ENCODE data around the gene TTC16.
"Not testable (repeated sequence)": the region's sequence is repeated elsewhere in the genome, so short reads cannot be mapped to it uniquely, and the experiment has no call there.

The TTC16 gene

DNA sequence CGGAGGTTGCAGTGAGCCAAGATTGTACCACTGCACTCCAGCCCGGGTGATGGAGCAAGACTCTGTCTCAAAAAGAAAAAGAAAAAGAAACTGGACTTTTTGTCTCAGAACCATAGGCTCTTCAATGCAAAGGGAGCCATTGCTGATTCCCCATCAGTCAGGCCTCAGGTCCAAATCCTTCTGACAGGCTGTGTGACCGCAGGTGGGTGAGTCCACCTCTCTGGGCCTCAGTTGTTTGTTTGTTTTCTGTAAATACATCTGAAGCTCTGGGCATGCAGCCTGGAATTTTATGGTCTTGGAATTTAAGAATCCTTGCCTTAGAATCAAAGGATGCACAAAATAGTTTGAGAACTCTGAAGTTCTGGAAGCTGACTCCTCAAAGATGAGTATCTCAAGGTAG is 40.4 kb downstream of the TTC16 start:
- DNase-seq = no peak
- in situ Hi-C loops (cut with MboI; ENCODE audit: low pct_unique_long_range_greater_than_20kb, low sequenced_read_pairs) = no loop called here

DNA sequence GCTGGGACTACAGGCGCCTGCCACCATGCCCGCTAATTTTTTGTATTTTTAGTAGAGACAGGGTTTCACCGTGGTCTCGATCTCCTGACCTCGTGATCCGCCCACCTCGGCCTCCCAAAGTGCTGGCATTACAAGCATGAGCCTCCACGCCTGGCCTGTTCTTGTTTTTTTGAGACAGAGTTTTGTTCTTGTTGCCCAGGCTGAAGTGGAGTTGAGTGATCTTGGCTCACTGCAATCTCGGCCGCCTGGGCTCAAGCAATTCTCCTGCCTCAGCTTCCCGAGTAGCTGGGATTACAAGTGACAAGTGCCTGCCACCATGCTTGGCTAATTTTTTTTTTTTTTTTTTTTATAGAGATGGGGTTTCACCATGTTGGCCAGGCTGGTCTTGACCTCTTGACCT is 40.9 kb downstream of the TTC16 start:
- in situ Hi-C loops (cut with MboI; ENCODE audit: low pct_unique_long_range_greater_than_20kb, low sequenced_read_pairs); DNase-seq: not testable (repeated sequence)

DNA sequence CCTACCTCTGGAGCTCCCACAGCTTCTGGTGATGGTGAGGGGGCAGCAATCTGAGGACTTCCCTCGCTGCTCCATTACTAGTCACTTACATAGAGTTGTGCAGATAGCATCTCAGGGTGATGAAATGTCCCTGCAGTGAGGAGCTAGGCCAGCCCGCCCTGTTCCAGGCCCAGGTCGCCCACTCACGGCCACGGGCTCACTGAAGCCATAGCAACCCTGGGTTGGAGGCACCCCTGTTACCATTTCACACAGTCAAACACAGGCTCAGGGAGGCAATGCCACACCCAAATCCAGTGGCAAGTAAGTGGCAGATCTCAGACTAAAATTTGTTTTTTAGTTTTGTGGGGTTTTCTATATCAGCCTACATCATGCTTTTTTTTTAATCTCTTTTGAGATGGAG is 43.0 kb downstream of the TTC16 start:
- no peak for DNase-seq
- in situ Hi-C loops (cut with MboI; ENCODE audit: low pct_unique_long_range_greater_than_20kb, low sequenced_read_pairs) = no loop called here

DNA sequence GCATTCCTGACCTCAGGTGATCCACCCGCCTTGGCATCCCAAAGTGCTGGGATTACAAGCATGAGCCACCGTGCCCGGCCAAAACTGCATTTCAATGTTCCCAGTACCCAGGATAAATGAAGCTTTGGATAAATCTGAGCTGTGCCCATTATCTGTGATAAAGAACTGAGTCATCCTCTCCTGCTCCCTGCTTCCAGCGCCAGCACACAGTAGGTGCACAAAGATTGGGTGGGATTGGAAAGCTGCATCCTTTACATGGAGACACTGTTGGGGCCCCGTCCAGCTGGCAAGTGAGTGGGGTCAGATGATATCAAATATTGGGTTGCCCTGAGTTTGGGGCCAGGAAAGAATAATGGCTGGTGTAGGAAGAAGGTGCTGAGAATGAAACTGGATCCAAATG is 45.2 kb downstream of the TTC16 start:
- DNase-seq = no peak
- in situ Hi-C loops (cut with MboI; ENCODE audit: low pct_unique_long_range_greater_than_20kb, low sequenced_read_pairs) = no loop called here

DNA sequence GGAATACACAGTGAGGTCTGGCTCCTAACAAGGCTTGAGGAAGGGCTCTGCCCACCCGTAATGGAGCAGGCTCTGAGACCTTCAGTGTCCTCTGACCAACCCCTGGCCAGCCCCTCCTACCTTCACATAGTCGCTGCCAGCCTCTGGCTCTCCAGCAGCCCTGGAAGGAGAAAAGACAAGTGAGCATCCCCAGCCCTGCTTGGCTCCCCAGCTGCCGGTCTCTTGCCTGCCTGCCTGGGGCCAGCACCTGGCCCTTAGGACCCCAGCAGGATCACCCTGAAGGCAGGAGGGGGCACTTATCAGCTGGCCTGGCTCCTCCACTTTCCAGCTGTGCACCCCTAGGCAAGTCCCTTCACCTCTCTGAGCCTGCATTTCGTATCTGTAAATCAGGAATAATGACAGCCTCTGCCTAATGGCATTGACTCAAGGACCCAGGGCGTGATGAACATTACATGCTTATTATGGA is 45.6 kb downstream of the TTC16 start:
- in situ Hi-C loops (cut with MboI; ENCODE audit: low pct_unique_long_range_greater_than_20kb, low sequenced_read_pairs) = no loop called here
- DNase-seq = no peak

DNA sequence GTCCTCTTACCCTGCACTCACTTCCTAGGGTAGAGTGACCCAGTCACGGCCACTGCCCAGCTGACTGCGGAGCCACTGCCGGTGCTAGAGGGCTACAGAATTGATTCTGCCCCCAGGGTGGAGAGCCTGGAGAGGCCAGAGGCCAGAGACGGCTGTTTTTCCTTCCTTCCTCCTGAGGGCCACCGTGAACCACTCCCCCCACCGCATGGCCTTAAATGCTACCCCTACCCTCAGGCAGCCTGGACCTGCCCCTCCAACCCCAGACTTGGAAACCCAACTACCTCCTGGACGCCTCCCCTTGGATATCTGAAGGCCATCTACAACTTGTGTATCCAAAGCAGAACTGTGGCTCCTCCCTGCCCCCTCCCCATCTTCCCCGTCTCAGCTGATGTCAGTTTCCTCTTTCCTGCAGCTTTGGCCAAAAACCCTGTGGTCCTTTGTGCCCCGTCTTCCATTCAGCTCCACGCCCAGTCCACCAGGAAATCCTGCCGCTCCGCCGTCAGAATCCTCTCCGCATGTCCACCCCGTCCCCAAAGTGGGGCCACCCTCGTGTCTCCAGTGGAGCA is 46.3 kb downstream of the TTC16 start:
- in situ Hi-C loops (cut with MboI; ENCODE audit: low pct_unique_long_range_greater_than_20kb, low sequenced_read_pairs) = no loop called here
- peak; percentile 60 for DNase-seq

DNA sequence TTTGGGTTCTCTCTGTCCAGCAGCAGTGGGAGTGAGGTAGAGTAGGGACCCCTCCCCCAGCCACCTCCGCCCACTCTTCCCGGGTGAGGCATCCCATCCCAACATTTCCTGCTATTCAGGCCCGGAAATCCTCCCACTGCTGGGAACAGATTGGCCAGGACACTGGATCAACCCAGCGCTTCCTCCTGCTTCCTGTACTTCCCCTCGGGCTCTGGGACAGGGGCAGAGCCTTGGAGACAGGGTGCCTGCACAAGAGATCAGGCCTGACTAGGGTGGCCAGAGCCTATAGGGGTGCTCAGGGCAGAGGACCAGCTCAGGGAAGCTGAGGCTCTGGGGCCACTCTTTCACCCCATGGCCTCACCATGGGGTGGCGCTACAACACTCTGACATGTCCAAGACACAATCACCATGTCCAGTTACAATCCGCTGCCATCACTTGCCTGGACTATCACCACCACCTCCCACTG is 48.1 kb downstream of the TTC16 start:
- peak; percentile 62 for DNase-seq
- in situ Hi-C loops (cut with MboI; ENCODE audit: low pct_unique_long_range_greater_than_20kb, low sequenced_read_pairs) = no loop called here

DNA sequence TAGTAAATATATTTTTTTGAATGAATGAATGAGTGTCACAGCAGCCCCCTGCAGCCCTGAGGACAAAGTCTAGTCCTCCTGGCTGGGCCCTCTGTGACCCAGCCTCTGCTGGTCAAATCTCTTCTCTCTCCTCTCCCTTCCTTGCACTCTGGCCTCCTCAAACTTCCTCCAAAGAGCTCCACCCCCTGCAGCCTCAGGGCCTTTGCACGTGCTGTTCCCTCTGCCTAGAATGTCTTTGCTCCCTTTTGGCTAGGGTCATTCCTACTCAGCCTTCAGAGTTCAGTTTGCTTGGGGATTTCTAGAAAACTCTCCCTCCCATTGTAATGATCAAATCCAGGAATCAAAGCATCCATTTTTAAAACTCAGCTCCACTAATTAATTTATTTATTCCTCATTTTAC is 49.5 kb downstream of the TTC16 start:
- DNase-seq = no peak
- in situ Hi-C loops (cut with MboI; ENCODE audit: low pct_unique_long_range_greater_than_20kb, low sequenced_read_pairs) = no loop called here

DNA sequence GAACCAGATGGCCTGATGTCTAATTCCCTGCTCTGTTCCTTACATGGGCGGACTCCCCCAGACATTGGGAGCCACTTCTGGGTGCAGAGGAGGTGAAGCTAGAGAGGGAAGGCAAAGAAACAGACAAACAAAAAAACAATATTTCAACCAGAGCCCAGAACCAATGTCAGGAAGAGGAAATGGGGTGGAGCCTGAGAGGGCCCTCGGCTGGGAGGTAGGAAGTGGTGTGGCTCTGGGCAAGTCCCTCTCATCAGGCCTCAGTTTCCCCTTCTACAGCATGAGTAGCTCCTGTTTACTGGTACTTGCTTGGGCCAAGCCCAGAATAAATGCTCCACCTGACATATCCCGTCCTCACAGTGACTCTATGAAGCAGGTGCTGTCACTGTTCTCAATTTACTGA is 51.5 kb downstream of the TTC16 start:
- in situ Hi-C loops (cut with MboI; ENCODE audit: low pct_unique_long_range_greater_than_20kb, low sequenced_read_pairs) = no loop called here
- DNase-seq = no peak

DNA sequence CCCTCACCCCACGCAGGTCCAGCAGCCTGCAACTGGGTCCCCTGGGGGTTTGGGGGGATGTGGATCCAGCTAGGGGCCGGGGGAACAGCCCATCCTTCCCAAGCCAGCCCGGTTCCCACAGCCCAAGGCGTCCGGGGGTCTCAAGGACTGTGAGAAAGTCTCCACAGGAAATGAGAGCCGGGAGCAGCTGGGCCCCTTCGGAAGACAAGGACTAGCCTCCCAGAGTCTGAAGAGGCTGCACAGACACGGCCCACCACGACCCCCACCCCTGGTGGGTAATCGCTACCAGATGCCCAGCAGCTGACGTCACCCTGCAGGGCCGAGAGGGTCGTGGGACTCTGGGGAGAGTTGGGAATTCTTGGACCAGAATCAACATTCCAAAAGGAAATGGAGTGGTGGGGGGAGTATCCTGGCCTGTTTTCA is 52.0 kb downstream of the TTC16 start:
- in situ Hi-C loops (cut with MboI; ENCODE audit: low pct_unique_long_range_greater_than_20kb, low sequenced_read_pairs) = no loop called here
- DNase-seq = no peak

DNA sequence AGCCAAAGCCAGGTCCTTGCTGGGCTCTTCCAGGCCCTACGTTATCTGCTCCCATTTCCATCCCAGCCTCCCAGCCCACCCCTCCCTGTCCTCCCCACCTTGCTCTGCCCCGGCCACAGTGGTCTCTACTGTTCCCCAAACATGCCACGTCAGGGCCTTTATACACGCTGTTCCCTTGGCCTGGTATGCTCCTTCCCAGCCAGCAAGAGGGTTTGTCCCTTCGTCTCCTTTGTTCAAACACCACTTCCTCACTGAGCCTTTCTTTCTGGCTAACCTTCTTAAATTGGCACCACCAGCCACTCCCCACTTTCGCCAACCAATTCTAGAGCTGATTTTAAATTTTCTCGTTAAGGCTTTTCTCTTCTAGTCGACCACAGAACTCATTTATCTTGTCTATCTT is 52.8 kb downstream of the TTC16 start:
- in situ Hi-C loops (cut with MboI; ENCODE audit: low pct_unique_long_range_greater_than_20kb, low sequenced_read_pairs) = no loop called here
- no peak for DNase-seq

DNA sequence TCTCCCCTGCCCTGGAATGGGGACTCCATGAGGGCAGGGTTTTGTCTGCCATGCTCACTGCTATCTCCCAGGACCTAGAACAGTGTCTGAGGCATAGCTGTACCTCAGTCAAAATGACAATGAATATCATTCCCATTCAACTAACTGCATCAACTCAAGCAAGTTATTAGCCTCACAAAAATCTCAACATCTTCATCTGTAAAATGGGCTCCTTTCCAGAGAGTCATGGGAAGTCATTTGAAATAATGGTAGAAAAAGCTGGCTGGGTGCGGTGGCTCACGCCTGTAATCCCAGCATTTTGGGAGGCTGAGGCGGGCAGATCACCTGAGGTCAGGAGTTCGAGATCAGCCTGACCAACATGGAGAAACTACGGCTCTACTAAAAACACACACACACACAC is 53.2 kb downstream of the TTC16 start:
- DNase-seq = no peak
- in situ Hi-C loops (cut with MboI; ENCODE audit: low pct_unique_long_range_greater_than_20kb, low sequenced_read_pairs) = no loop called here

DNA sequence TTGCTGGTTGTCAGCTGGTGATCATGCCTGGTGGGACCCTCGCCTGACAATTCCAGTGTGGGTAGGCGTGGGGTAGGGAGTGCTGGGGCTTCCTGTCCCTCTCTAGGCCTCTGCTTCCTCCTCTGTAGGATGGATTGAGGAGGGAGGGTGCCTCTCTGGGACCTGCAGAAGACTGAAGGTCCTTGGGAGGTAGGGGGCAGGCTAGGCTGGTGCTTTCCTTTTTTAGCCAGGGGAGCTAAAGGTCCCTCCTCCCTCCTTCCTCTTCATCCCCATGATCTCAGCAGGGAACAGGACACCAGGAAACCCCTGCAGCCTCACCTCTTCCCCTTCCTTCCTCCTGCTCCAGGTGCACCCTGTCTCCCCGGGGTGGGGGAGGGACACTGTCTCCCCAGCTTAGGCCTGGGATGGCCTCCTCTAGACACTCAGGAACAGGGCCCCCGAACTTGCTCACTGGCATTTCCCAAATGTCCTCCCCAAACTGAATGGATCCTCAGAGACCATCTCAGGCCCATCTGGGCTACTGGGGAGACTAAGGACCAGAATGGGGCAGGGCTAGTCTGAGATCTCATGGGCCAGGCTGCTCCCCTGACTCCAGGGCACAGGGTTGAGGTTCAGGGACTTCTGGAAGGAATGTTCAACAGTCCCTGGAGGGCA is 54.2 kb downstream of the TTC16 start:
- DNase-seq = peak; percentile 80
- in situ Hi-C loops (cut with MboI; ENCODE audit: low pct_unique_long_range_greater_than_20kb, low sequenced_read_pairs) = no loop called here

DNA sequence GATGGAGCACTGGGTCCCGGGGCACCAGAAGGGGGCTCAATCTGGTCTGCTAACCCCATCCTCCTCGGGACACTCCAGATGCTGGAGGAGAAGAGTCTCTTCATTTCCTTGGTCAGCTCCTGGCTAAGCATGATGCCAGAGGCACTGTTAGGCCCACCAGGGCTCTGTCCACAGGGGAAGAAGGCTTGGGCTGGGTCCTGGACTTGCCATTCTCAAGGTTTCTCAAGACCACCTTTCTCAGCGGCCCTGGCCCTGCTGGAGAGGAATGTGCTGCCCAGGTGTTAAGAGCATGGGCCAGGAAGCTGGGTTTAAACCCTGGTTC is 54.7 kb downstream of the TTC16 start:
- no peak for DNase-seq
- in situ Hi-C loops (cut with MboI; ENCODE audit: low pct_unique_long_range_greater_than_20kb, low sequenced_read_pairs) = no loop called here

DNA sequence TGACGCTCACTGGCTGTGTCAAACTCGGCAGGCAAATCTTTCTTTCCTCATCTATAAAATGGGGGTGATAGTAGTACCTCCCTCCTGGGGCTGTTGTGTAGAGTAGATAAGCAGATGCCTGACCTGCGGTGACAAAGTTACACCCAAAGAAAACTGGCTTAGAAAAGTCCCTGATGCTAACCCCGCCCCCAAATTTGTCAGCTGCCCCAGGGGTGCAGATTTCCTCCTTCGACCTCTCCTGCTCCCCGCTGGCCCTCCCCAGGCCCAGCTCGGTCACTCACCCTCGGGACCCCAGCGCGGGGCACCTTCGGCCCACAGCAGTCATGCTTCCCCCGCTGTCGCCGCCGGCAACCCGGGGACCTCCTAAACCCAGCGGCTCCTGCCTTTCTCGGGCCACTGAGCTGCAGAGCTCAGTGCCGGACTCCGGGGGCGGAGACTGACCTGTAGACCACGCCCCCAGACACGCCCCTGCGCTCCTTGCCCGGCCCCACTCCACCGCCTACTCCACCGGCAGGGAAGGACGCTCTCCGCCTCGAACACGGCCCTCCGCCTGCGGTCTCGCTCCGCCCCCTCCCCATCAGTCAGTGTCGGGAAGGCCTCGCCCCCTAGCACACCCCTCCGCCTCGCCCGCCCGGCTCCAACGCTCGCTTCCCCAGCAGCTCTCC is 55.2 kb downstream of the TTC16 start:
- peak; percentile 98 for DNase-seq
- in situ Hi-C loops (cut with MboI; ENCODE audit: low pct_unique_long_range_greater_than_20kb, low sequenced_read_pairs) = no loop called here

DNA sequence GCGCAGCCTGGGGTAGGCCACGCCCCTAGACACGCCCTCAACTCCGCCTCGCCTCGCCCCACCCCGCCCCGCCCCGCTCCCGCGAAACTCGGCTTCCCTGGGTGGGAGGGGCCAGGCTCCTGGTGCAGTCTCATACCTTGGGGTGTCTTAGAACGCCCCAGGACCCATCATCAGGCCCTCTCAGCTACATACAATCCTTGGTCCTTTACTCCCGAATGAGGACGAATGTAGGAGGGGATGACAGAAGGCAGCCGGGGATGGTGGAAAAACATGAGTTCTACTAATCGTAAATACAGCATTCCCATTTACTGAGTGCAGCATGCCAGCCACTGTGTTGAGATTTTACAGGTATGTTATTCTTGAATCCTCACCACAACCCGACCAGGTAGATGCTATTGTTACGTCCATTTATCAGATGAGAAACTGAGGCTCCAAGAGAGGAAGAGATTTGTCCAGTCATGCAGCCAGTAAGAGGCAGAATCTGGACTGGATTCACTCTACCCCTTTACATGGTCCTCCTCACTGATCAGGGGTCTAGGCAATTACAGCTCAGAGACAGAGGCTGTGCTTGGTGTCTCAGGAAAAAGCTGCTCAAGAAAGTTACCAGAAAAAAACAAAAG is 55.8 kb downstream of the TTC16 start:
- in situ Hi-C loops (cut with MboI; ENCODE audit: low pct_unique_long_range_greater_than_20kb, low sequenced_read_pairs) = no loop called here
- no peak for DNase-seq

DNA sequence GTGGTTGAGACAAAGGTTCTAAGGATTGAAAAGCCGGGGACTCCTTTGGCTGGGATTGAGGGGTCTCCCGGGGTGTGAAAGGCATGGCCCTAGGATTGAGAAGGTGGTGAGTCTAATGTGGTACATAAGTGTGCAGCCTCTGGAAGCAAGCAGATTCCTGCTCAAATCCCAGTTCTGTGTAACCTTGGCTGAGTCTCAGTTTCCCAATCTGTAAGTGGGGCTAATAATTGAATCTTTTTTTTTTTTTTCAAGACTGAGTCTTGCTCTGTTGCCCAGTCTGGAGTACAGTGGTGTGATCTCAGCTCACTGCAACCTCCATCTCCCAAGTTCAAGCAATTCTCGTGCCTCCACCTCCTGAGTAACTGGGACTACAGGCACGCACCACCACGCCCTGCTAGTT is 56.7 kb downstream of the TTC16 start:
- DNase-seq = no peak
- in situ Hi-C loops (cut with MboI; ENCODE audit: low pct_unique_long_range_greater_than_20kb, low sequenced_read_pairs) = no loop called here

DNA sequence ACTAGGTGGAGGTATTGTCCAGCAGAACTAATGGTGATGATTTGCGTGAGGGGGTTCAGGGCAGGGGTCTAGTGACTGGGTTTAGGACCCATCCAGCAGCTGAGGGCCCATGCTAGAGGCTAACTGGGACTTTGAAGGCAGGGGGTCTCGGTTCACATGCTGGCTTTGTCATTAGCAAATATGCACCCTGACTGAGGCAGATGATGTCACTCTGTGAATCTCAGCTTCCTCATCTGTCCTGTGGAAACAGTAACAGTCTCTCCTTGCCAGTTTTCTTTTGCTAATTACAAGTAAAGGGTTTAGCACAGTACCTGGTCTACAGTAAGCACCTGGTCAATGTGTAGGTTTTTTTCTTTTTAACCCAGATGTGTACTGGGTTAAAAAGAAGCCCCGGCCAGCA is 57.4 kb downstream of the TTC16 start:
- DNase-seq = no peak
- in situ Hi-C loops (cut with MboI; ENCODE audit: low pct_unique_long_range_greater_than_20kb, low sequenced_read_pairs) = no loop called here

DNA sequence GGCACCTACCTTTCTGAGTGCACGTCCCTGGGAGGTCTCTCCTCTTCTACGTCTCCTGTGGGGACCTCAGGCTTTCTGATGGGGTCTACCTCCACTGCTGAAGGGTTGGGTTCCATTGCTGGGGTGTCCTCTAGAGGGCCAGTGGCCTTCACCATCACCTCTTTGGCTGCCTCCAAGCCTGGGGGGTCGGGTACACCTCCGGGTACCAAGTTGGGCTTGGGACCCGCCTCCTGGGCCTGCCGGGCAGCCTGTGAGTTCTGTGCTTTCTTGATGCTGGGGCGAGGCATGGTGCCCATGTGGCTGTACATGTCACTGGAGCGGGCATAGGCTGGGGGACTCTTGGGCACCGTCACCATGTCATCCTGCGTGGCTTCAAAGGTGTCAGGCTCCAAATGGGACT is 58.1 kb downstream of the TTC16 start:
- in situ Hi-C loops (cut with MboI; ENCODE audit: low pct_unique_long_range_greater_than_20kb, low sequenced_read_pairs) = no loop called here
- no peak for DNase-seq

DNA sequence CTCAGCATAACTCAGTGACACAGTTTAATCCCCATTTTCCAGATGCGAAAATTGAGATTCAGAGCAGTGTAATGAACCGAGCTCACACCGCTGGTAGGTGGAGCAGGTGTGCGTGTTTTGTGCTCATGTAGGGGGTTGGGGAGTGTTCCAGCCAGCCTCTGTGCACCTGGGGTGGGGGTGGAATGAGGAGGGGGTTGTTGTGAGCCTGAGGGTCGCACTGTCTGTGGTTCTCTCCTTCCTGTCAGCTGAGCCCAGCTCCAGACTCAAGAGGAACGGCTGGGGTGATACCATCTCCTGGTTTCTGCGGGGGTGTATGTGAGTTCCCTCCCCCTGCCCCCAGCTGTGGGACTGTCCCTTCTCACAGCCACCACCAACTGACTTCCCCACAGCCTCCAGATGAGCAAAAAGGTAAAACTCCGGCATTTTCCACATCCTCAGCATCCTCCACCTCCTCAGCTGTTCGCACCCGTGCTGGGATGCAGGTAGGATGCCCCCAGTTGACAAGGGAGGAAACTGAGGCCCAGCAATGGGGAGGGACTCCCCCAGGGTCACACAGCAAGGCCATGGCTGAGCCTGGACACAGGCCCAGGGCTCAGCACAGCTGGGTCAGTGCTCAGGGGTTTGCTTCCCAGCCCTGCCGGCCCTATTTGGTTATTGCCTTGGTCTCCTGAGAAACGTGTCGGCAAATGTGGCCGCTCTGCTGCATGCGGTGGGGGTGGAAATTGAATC is 60.5 kb downstream of the TTC16 start:
- in situ Hi-C loops (cut with MboI; ENCODE audit: low pct_unique_long_range_greater_than_20kb, low sequenced_read_pairs) = no loop called here
- peak; percentile 96 for DNase-seq

Data from KBM-7 (cell line).